SK-N-SH (cell line): ENCODE data around the gene PSG3.
"Not testable (repeated sequence)": the region's sequence is repeated elsewhere in the genome, so short reads cannot be mapped to it uniquely, and the experiment has no call there.

Experiments
- CTCF ChIP-seq: fragments of 200-600 bp; sonication (generic); IDR thresholded peaks from 2 replicates; pipeline ENCODE4 v1.6.1; 2017; ENCODE audit warnings: antibody characterized with exemption, mild to moderate bottlenecking, moderate library complexity
- EZH2phosphoT487 ChIP-seq: fragments of 200-600 bp; sonication (generic); IDR thresholded peaks from 2 replicates; pipeline ENCODE4 v1.6.1; 2017; ENCODE audit warnings: low read depth, mixed run types, mild to moderate bottlenecking, antibody characterized with exemption, moderate library complexity, borderline replicate concordance
- FOXJ3 ChIP-seq: sonication (generic); formaldehyde crosslinking; IDR thresholded peaks from 2 replicates; pipeline ENCODE4 v1.5.1; 2020; ENCODE audit warnings: mild to moderate bottlenecking, missing genetic modification reagents

GRCh38 chr19:42787766-42788165, 47.5 kb upstream of the PSG3 start:
- TF ChIP-seq FOXJ3 (CRISPR knock-in tag); CTCF; EZH2phosphoT487: not testable (repeated sequence)
